Measurements from ENCODE around the gene CDKAL1.
A peak's percentile ranks its signal among the peaks of the same experiment; 100 is the strongest.
"Not testable (repeated sequence)": the region's sequence is repeated elsewhere in the genome, so short reads cannot be mapped to it uniquely, and the experiment has no call there.

Gene CDKAL1

GRCh38 chr6:21228411-21228810 is 694.2 kb downstream of the CDKAL1 start:
- H3K4me1 ChIP-seq (ENCODE audit: control insufficient read depth, insufficient read depth, low read length), result no peaks in the 10 kb centered on the region

GRCh38 chr6:21228876-21229460 is 694.7 kb downstream of the CDKAL1 start:
- H3K27me3 ChIP-seq (replicated peaks; ENCODE audit: control insufficient read depth, insufficient read depth, low read length), result no peaks in the 10 kb centered on the region
- no peak overlapping the region for H3K4me3 ChIP-seq (ENCODE audit: low read length)
- no peaks in the 10 kb centered on the region for H3K4me1 ChIP-seq (ENCODE audit: control insufficient read depth, insufficient read depth, low read length)
- H3K9me3 ChIP-seq (ENCODE audit: control insufficient read depth, low read length), result peaks cover 5% of the 10 kb centered on the region
- H3K36me3 ChIP-seq (ENCODE audit: control insufficient read depth, insufficient read depth, low read length, severe bottlenecking), result peaks cover 11% of the 10 kb centered on the region
- no peak overlapping the region for H3K9ac ChIP-seq (ENCODE audit: low read length)
- peak; percentile 16 for DNase-seq (ENCODE audit: low read depth)

More at GRCh38 chr6:21228411-21228810, 694.2 kb downstream of the CDKAL1 start:
- DNase-seq (ENCODE audit: low read depth), result peak; percentile 1
- Histone ChIP-seq H3K4me3 (ENCODE audit: low read length) (no peak overlapping the region), H3K27me3 (replicated peaks; ENCODE audit: control insufficient read depth, insufficient read depth, low read length) (no peaks in the 10 kb centered on the region), H3K9me3 (ENCODE audit: control insufficient read depth, low read length) (peaks cover 5% of the 10 kb centered on the region), H3K36me3 (ENCODE audit: control insufficient read depth, insufficient read depth, low read length, severe bottlenecking) (peaks cover 11% of the 10 kb centered on the region), H3K9ac (ENCODE audit: low read length) (no peak overlapping the region)

GRCh38 chr6:21230536-21230935 is 696.3 kb downstream of the CDKAL1 start:
- no peaks in the 10 kb centered on the region for H3K4me1 ChIP-seq (ENCODE audit: control insufficient read depth, insufficient read depth, low read length)
- no peaks in the 10 kb centered on the region for H3K27me3 ChIP-seq (replicated peaks; ENCODE audit: control insufficient read depth, insufficient read depth, low read length)
- no peak for DNase-seq (ENCODE audit: low read depth)
- H3K9me3 ChIP-seq (ENCODE audit: control insufficient read depth, low read length), result no peaks in the 10 kb centered on the region
- no peak overlapping the region for H3K9ac ChIP-seq (ENCODE audit: low read length)
- no peak overlapping the region for H3K4me3 ChIP-seq (ENCODE audit: low read length)
- peaks cover 11% of the 10 kb centered on the region for H3K36me3 ChIP-seq (ENCODE audit: control insufficient read depth, insufficient read depth, low read length, severe bottlenecking)

GRCh38 chr6:21235162-21235561 is 700.9 kb downstream of the CDKAL1 start:
- no peaks in the 10 kb centered on the region for H3K27me3 ChIP-seq (replicated peaks; ENCODE audit: control insufficient read depth, insufficient read depth, low read length)
- no peaks in the 10 kb centered on the region for H3K4me1 ChIP-seq (ENCODE audit: control insufficient read depth, insufficient read depth, low read length)
- no peak for DNase-seq (ENCODE audit: low read depth)

GRCh38 chr6:21238208-21238607 is 704.0 kb downstream of the CDKAL1 start:
- H3K4me3 ChIP-seq (ENCODE audit: low read length), result no peak overlapping the region
- no peak for DNase-seq (ENCODE audit: low read depth)
- no peak overlapping the region for H3K9ac ChIP-seq (ENCODE audit: low read length)
- peaks cover 6% of the 10 kb centered on the region for H3K9me3 ChIP-seq (ENCODE audit: control insufficient read depth, low read length)
- H3K36me3 ChIP-seq (ENCODE audit: control insufficient read depth, insufficient read depth, low read length, severe bottlenecking), result no peaks in the 10 kb centered on the region
- no peaks in the 10 kb centered on the region for H3K4me1 ChIP-seq (ENCODE audit: control insufficient read depth, insufficient read depth, low read length)
- H3K27me3 ChIP-seq (replicated peaks; ENCODE audit: control insufficient read depth, insufficient read depth, low read length), result no peaks in the 10 kb centered on the region

More at GRCh38 chr6:21235162-21235561, 700.9 kb downstream of the CDKAL1 start:
- Histone ChIP-seq H3K9me3 (ENCODE audit: control insufficient read depth, low read length) (peaks cover 6% of the 10 kb centered on the region), H3K9ac (ENCODE audit: low read length) (no peak overlapping the region), H3K36me3 (ENCODE audit: control insufficient read depth, insufficient read depth, low read length, severe bottlenecking) (peaks cover 11% of the 10 kb centered on the region), H3K4me3 (ENCODE audit: low read length) (no peak overlapping the region)

GRCh38 chr6:21240709-21241108 is 706.5 kb downstream of the CDKAL1 start:
- Histone ChIP-seq H3K9ac (ENCODE audit: low read length) (no peak overlapping the region), H3K9me3 (ENCODE audit: control insufficient read depth, low read length) (peaks cover 6% of the 10 kb centered on the region), H3K4me1 (ENCODE audit: control insufficient read depth, insufficient read depth, low read length) (no peaks in the 10 kb centered on the region), H3K36me3 (ENCODE audit: control insufficient read depth, insufficient read depth, low read length, severe bottlenecking) (no peaks in the 10 kb centered on the region), H3K27me3 (replicated peaks; ENCODE audit: control insufficient read depth, insufficient read depth, low read length) (no peaks in the 10 kb centered on the region), H3K4me3 (ENCODE audit: low read length) (no peak overlapping the region)
- peak; percentile 14 for DNase-seq (ENCODE audit: low read depth)

GRCh38 chr6:21241231-21242130 is 707.2 kb downstream of the CDKAL1 start:
- DNase-seq (ENCODE audit: low read depth), result no peak
- no peak overlapping the region for H3K4me3 ChIP-seq (ENCODE audit: low read length)
- no peak overlapping the region for H3K9ac ChIP-seq (ENCODE audit: low read length)
- H3K36me3 ChIP-seq (ENCODE audit: control insufficient read depth, insufficient read depth, low read length, severe bottlenecking), result no peaks in the 10 kb centered on the region
- no peaks in the 10 kb centered on the region for H3K27me3 ChIP-seq (replicated peaks; ENCODE audit: control insufficient read depth, insufficient read depth, low read length)
- H3K4me1 ChIP-seq (ENCODE audit: control insufficient read depth, insufficient read depth, low read length), result no peaks in the 10 kb centered on the region
- H3K9me3 ChIP-seq (ENCODE audit: control insufficient read depth, low read length), result peaks cover 6% of the 10 kb centered on the region

GRCh38 chr6:21244897-21245470 is 710.7 kb downstream of the CDKAL1 start:
- H3K27me3 ChIP-seq (replicated peaks; ENCODE audit: control insufficient read depth, insufficient read depth, low read length), result no peaks in the 10 kb centered on the region
- H3K4me3 ChIP-seq (ENCODE audit: low read length), result no peak overlapping the region
- DNase-seq (ENCODE audit: low read depth), result no peak
- H3K4me1 ChIP-seq (ENCODE audit: control insufficient read depth, insufficient read depth, low read length), result no peaks in the 10 kb centered on the region
- no peaks in the 10 kb centered on the region for H3K9me3 ChIP-seq (ENCODE audit: control insufficient read depth, low read length)
- no peak overlapping the region for H3K9ac ChIP-seq (ENCODE audit: low read length)
- no peaks in the 10 kb centered on the region for H3K36me3 ChIP-seq (ENCODE audit: control insufficient read depth, insufficient read depth, low read length, severe bottlenecking)

- Histone ChIP-seq H3K9ac (ENCODE audit: low read length) (no peak overlapping the region), H3K27me3 (replicated peaks; ENCODE audit: control insufficient read depth, insufficient read depth, low read length) (no peaks in the 10 kb centered on the region), H3K9me3 (ENCODE audit: control insufficient read depth, low read length) (peaks cover 2% of the 10 kb centered on the region), H3K4me1 (ENCODE audit: control insufficient read depth, insufficient read depth, low read length) (no peaks in the 10 kb centered on the region), H3K36me3 (ENCODE audit: control insufficient read depth, insufficient read depth, low read length, severe bottlenecking) (no peaks in the 10 kb centered on the region), H3K4me3 (ENCODE audit: low read length) (no peak overlapping the region)
- no peak for DNase-seq (ENCODE audit: low read depth)
Observed at GRCh38 chr6:21245488-21245887, 711.2 kb downstream of the CDKAL1 start.

- no peak overlapping the region for H3K4me3 ChIP-seq (ENCODE audit: low read length)
- H3K4me1 ChIP-seq (ENCODE audit: control insufficient read depth, insufficient read depth, low read length), result no peaks in the 10 kb centered on the region
- DNase-seq (ENCODE audit: low read depth), result no peak
- peaks cover 6% of the 10 kb centered on the region for H3K9me3 ChIP-seq (ENCODE audit: control insufficient read depth, low read length)
- H3K9ac ChIP-seq (ENCODE audit: low read length), result no peak overlapping the region
- no peaks in the 10 kb centered on the region for H3K36me3 ChIP-seq (ENCODE audit: control insufficient read depth, insufficient read depth, low read length, severe bottlenecking)
- no peaks in the 10 kb centered on the region for H3K27me3 ChIP-seq (replicated peaks; ENCODE audit: control insufficient read depth, insufficient read depth, low read length)
Observed at GRCh38 chr6:21246075-21246474, 711.8 kb downstream of the CDKAL1 start.

GRCh38 chr6:21254460-21254859 is 720.2 kb downstream of the CDKAL1 start:
- H3K36me3 ChIP-seq (ENCODE audit: control insufficient read depth, insufficient read depth, low read length, severe bottlenecking); H3K9me3 ChIP-seq (ENCODE audit: control insufficient read depth, low read length); H3K9ac ChIP-seq (ENCODE audit: low read length); H3K27me3 ChIP-seq (replicated peaks; ENCODE audit: control insufficient read depth, insufficient read depth, low read length); H3K4me1 ChIP-seq (ENCODE audit: control insufficient read depth, insufficient read depth, low read length); H3K4me3 ChIP-seq (ENCODE audit: low read length); DNase-seq (ENCODE audit: low read depth): not testable (repeated sequence)

Data from adipocyte (in vitro differentiated cells).